ENCODE data around the gene KCND1.

KCND1 gene

DNA sequence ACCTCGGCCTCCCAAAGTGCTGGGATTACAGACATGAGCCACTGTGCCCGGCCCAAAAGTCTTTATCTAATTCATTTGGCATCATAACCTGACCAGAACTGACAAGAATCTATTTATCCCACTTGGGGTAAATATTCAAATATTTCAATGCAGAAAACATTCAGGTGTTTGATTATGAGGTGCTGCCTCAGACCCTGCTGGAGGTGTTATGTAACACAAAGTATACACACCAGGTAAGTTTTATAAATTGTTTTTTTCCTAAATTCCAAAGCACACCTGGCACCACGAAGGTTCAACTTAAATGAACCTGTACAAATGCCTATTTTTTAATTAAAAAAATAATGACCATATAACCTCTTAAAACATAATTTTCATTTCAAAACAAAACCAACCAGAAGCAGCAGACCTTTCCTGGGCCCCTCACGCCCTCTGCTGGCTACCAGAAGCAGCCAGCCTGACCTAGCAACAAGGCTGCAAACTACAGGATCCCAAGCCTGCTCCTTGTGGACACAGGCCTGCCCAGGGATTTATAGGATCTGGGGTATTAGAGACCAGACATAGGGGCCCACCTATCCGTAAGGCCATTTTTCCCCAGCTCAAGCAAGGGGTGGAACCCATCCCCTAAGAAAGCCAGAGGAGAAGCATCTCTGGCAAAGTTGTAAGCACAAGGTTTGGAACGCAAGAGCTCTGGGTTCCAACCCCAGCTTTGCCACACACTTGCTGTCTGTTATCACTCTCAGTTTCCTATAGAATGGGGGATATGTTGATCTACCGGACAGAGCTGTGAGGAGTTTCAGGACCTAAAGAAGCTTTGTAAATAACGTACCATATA is 25.9 kb downstream of the KCND1 start (continued):
- TF ChIP-seq, protein P1, sequence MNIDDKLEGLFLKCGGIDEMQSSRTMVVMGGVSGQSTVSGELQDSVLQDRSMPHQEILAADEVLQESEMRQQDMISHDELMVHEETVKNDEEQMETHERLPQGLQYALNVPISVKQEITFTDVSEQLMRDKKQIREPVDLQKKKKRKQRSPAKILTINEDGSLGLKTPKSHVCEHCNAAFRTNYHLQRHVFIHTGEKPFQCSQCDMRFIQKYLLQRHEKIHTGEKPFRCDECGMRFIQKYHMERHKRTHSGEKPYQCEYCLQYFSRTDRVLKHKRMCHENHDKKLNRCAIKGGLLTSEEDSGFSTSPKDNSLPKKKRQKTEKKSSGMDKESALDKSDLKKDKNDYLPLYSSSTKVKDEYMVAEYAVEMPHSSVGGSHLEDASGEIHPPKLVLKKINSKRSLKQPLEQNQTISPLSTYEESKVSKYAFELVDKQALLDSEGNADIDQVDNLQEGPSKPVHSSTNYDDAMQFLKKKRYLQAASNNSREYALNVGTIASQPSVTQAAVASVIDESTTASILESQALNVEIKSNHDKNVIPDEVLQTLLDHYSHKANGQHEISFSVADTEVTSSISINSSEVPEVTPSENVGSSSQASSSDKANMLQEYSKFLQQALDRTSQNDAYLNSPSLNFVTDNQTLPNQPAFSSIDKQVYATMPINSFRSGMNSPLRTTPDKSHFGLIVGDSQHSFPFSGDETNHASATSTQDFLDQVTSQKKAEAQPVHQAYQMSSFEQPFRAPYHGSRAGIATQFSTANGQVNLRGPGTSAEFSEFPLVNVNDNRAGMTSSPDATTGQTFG (tag by site-specific recombination; IDR thresholded peaks at IDR 0.05; ENCODE audit: borderline replicate concordance) = no peak
- TF ChIP-seq ZBTB20 (tag by site-specific recombination; IDR thresholded peaks at IDR 0.05) (no peak), EGR2 (tag by site-specific recombination; IDR thresholded peaks at IDR 0.05; ENCODE audit: low read depth) (no peak), ZBTB44 (tag by site-specific recombination; IDR thresholded peaks at IDR 0.05) (no peak), ZNF518A (tag by site-specific recombination; conservative IDR thresholded peaks at IDR 0.05; ENCODE audit: low read depth) (no peak), ZNF155 (tag by site-specific recombination; IDR thresholded peaks at IDR 0.05) (no peak), ZNF138 (tag by site-specific recombination; IDR thresholded peaks at IDR 0.05; ENCODE audit: borderline replicate concordance) (no peak), RBAK (tag by site-specific recombination; IDR thresholded peaks at IDR 0.05) (no peak), ZNF426 (tag by site-specific recombination; IDR thresholded peaks at IDR 0.05) (no peak), ZNF654 (tag by site-specific recombination; IDR thresholded peaks at IDR 0.05; ENCODE audit: low read depth) (peak; percentile 62), ZNF701 (tag by site-specific recombination; IDR thresholded peaks at IDR 0.05) (no peak), ZNF2 (tag by site-specific recombination; IDR thresholded peaks at IDR 0.05) (peak; percentile 66), ZNF175 (tag by site-specific recombination; IDR thresholded peaks at IDR 0.05) (no peak), ZNF292 (tag by site-specific recombination; IDR thresholded peaks at IDR 0.05; ENCODE audit: borderline replicate concordance, low read depth) (no peak), ZNF473 (tag by site-specific recombination; IDR thresholded peaks at IDR 0.05) (no peak), OVOL3 (tag by site-specific recombination; IDR thresholded peaks at IDR 0.05) (no peak), ZBTB17 (tag by site-specific recombination; IDR thresholded peaks at IDR 0.05) (0 out of 2 replicates have a peak, but pooled peaks have one; percentile 16), ZNF354C (tag by site-specific recombination; IDR thresholded peaks at IDR 0.05; ENCODE audit: borderline replicate concordance, low read depth) (no peak), PRDM1 (tag by site-specific recombination; IDR thresholded peaks at IDR 0.05) (no peak), KLF10 (tag by site-specific recombination; IDR thresholded peaks at IDR 0.05) (no peak), ZBTB10 (tag by site-specific recombination; IDR thresholded peaks at IDR 0.05) (no peak), KLF8 (tag by site-specific recombination; IDR thresholded peaks at IDR 0.05) (no peak)

Measured in HEK293 (cell line).